ENCODE results near the gene TBX10. TPM values are rescaled to one million over a fixed set of nuclear protein-coding genes. Genes with fewer than 3 reads are reported as not detected.

TBX10 gene
- total RNA-seq, 1 donor from 2014 or later = not detected

DNA sequence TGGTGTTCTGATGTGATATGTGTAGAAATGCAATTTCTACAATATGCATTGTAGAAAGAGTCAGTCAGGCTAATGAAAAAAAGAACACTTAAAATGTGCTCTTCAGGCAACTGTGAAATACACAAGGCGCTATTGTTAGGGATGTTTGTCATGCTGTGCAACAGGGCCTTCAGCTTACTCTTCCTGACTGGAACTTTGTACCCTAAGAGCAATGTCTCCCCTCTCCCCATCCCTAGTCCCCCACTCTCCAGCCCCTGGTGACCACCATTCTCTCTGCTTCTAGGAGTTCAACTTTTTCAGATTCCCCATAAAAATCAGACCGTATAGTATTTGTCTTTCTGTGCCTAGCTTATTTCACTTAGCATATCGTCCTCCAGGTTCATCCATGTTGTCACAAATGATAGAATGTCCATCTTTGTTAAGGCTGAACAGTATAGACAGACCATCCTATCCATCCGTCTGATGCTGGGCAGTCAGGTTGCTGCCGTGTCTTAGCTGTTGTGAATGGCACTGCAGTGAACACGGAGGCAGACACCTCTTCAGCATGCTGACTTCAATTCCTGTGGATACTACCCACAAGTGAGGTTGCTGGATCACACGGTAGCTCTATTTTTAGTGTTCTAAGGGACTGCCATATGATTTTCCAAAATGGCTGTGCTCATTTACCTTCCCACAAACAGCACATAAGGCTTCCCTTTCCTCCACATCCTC is 22.2 kb downstream of the TBX10 start:
- no peak for DNase-seq (ENCODE audit: low read depth in 2 of 2)

DNA sequence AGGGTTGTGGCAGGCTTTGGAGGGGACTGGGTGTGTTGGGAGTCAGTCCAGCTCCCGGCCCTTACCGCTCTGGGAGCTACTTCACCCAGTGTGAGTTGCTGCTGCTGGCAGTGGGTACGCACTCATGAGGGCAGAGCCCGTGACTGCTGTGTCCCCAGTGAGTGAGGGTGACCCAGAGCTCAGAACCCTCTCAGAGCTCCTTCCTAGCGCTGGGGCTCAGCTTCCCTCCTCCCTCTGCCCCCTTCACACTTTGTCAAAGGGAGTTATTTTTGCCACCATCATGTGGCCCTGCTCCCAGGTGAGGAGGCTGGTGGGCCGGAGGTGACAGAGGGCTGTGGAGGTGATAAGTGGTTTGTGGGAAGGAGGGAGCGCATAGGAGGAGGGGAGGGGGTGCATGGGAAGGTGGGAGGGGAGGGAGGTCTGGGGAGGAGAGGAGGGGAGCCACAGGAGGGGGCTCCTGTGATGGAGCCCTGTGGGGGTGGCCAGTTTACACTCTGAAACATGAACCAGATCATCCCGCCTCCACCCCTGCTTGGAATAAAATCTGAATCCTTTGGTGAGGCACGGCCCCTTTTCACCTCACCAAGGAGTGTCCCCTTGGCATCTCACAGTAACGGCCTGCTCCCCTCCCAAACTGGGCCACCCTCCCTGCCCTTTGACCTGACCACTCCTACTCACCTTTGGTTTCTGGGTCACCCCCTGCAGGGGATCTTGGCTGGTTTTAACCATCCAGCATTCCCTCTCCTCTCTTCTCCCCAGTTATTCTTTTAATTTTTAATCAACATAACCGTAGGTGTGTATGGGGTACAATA is 22.9 kb downstream of the TBX10 start:
- no peak for DNase-seq (ENCODE audit: low read depth in 2 of 2)

DNA sequence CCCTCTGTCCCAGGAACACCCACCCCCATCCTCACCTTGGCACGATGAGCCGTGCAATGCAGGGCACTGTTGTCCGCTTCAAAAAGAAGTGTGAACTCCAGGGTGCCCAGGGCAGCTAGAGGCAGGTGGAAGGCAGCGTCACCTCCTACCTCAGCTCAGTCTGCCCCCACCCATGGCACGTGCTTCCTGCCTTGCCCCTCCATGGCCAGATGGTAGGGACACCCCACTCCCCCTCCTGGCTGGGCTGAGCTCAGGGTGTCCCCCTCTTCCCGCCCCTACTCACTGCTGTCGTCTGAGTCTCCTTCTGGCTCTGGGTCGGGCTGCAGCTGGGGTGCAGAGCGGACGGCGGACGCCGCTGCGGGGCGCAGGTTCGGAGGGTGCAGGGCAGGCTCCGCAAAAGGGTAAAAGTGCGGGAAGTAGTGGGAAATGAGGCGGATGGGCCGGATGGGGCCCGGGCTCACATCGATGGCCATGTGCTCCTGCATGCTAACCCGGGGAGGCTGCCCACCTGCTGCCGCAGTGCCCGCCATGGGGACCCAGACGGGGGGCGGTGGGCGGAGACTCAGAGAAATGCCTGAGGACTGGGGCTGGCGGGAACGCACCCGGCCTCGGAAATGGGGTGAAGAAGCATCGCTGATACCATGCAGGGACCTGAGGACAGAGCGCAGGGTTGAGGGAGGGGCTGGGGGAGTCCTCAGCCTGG is 23.7 kb downstream of the TBX10 start:
- no peak for DNase-seq (ENCODE audit: low read depth in 2 of 2)

DNA sequence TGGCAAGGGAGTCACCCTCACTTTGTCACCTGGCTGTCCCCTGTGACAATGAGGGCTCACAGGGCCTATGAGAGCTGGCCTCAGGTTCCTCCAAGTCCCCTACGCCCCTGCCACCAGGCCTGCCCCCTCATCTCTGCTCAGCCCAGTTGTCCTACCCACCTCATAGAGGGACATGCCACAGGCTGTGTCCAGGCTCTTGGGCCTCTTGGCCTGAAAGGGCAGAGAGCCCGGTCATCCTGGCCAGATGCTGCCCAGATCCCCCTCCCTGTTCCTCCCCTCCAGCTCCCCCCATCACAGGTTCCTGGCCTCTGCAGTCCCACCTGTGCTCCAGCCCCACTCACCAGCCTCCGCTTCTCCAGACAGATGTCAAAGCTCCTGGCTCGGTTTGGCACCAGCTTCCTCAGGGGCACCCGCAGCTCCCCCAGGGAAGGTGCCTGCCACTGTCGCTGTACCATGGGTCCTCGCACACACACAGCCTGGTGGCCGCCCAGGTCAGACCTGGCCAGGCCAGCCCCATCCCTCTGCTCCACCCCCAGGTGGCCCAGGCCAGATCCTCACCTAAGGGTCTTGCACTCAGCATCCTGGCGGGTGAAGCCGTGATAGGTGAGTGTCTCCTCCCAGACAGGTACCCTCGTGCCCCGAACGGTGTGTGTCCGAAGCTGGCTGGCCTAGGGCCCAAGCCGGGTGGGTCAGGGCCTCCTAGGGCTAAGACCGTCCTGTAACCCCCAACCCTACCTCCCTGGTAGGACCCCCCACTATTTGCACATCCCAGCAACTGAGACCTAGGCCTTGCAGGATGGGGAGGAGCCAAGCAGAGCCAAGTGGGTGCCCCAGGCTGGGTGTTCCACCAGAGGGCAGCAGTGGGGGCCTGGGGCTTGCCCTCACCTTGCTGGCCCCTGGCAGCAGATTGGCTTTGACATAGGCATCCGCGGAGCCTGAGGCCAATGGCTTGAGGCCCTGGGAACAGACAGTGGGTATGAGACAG is 24.5 kb downstream of the TBX10 start:
- no peak for DNase-seq (ENCODE audit: low read depth in 2 of 2)

DNA sequence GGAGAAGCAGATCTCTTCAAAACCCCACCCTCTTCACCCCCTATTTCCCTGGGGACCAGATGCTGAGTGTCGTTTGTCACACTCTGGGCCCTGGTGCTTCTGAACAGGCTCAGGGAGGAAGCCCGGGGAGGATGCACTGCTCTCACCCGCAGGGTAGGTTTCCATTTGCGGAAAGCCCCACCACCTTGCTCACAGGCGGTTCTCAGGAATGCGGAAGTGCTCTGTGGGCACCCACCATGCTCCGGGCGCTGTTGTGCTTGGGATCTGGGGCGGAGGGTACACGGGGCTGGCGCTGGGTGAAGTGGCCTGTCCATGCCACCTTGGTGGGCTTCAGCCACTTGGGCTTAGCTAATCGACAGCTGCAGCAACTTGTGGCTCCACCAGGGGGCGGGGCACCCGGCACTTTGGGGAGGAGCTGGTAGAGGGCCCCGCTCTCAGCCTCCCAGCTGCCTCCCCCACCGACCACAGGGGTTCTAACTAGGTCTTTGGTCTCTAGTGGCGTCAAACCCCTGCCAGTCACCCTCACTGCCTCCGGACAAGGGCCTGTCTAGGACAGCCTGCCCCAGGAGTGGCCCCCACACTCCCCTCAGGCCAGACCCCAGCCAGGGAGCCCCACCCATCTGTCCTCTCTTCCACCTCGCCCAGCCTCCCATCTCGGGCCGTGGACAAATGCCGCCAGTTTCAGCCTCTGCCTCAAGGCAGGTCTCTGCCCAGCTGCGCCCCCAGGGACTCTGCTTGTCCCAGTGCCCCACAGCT is 25.4 kb downstream of the TBX10 start:
- DNase-seq (ENCODE audit: low read depth in 2 of 2) = peak; percentile 35 to 65

DNA sequence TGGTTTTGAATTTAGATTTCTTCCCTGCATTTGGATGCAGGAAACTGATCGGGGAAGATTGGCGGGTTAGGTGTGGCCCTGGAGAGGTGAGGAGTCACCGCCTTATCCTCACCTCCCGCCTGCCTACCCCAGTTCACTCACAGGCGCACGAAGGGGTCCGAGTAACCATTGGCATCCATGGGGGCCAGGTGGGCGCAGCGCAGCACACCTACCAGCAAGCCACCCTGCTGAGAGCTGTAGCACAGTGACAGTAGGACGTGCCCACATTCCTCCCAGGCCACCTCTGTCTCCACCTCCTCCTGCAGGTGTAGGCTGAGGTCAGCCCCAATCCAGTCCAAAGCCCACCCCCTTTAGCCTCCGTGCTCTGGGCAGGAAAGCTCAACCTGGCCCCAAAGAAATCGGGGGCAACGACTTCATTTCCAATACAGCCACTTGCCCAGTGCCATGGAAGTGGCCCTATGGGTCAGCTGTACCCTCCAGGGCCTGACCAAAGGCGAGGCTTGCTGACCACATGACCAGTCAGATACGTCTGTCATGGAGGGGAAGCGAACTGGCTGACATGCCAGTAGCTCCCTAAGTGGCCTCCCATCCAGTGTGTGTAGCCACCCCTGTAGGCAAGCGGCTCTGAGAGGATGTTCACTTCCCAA is 26.1 kb downstream of the TBX10 start:
- no peak for DNase-seq (ENCODE audit: low read depth in 2 of 2)

DNA sequence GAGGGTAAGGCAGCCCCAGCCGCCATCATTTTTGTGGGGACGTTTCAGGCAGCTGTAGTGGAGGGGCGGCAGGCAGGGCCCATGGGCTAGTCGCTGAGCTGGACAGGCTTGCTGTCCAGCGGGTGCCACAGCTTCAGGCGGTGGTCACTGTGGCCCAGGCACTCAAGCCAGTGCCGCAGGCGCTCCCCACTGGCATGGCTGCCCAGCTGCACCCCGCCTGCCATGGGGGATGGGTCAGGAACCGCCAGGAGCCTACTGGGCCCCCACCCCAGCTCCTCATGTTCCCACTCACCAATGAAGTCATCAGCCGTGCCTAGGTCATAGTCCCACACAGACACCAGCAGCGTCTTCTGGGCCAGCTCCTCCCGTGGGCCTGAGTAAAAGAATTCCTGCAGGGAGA is 26.8 kb downstream of the TBX10 start:
- no peak for DNase-seq (ENCODE audit: low read depth in 2 of 2)

DNA sequence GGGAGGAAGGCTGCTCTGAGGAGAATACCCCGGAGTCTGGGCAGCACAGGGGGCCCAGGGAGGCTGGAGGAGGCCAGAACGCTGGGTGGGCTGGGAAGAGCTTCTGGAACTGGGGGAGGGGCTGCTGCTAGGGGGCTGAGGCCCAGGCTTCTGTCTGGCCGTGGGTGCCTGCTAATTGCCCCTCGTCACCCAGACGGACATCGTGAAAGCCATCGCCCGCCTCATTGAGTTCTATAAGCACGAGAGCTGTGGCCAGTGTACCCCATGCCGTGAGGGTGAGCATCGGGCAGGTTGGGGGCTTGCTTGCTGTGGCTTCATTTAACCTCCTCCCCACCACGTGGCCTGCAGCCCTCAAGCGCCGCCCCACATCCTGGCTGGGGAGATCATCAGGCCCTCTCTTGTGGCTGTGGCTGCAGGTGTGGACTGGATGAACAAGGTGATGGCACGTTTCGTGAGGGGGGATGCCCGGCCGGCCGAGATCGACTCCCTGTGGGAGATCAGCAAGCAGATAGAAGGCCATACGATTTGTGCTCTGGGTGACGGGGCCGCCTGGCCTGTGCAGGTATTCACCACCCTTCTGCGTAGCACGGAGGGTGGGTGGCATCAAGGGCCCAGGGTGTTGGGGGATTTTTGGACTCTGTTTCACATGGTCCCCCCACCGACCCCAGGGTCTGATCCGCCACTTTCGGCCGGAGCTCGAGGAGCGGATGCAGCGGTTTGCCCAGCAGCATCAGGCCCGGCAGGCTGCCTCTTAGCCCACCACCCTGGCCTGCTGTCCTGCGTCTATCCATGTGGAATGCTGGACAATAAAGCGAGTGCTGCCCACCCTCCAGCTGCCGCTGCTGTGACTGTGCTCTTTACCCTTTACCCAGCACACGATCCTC is 27.6 kb downstream of the TBX10 start:
- no peak for DNase-seq (ENCODE audit: low read depth in 2 of 2)

DNA sequence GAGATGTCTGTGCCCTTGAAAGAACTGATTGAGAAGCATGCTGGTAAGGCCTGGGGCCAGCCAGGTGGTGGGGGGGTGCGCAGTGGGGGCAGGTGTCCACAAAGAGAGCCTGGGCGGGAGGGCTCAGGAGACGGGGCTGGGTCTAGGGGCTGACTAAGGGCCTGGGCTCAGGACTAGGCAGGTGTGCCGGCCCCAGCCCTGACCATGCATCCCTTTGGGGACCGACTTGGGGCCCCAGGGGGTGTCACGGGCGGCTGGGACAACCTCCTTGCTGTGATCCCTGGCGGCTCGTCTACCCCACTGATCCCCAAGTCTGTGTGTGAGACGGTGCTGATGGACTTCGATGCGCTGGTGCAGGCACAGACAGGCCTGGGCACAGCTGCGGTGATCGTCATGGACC is 28.4 kb downstream of the TBX10 start:
- no peak for DNase-seq (ENCODE audit: low read depth in 2 of 2)

DNA sequence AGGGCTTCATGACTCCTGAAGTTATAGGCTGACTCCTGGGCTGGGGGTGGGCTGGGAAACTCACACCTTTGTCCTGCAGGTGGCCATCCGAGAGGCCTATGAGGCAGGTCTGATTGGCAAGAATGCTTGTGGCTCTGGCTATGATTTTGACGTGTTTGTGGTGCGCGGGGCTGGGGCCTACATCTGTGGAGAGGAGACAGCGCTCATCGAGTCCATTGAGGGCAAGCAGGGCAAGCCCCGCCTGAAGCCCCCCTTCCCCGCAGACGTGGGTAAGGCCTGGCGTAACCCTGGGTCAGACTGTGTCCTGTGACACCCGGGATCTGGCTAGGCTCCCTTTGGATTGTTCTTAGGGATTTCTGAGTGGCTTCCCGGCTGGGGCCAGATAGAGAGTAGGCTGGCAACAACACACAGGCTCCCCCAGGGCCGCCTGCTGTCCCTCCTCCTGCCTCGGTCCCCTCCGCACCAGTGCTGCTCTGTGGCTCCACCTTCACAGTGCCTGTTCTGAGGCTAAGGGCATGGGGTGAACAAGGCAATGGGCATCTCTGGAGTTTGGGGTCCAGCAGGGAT is 29.2 kb downstream of the TBX10 start:
- no peak for DNase-seq (ENCODE audit: low read depth in 2 of 2)

DNA sequence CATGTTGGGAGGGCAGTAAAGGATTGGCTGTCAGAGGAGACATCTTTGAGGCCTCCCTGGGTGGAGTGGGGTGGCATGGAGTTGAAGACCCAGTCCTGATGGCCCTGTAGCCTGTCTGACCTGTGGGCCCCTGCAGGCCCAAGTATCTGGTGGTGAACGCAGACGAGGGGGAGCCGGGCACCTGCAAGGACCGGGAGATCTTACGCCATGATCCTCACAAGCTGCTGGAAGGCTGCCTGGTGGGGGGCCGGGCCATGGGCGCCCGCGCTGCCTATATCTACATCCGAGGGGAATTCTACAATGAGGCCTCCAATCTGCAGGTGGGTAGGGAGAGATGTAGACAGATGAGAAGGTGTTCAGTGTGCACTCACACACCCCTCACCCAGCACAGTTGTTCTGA is 30.2 kb downstream of the TBX10 start:
- no peak for DNase-seq (ENCODE audit: low read depth in 2 of 2)

DNA sequence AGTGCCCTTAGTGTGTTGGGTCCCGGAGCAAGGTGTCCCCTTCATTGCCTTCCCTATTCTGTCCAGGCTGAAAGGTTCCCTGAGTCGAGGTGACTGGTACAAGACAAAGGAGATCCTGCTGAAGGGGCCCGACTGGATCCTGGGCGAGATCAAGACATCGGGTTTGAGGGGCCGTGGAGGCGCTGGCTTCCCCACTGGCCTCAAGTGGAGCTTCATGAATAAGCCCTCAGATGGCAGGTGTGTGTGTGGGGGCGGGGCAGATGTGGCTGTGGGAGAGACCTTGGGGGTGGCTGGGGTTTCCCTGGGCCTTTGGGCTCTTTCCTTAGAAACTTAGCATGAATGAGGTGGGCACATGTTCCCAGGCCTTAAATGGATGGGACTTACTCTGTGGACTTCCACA is 31.1 kb downstream of the TBX10 start:
- no peak for DNase-seq (ENCODE audit: low read depth in 2 of 2)

DNA sequence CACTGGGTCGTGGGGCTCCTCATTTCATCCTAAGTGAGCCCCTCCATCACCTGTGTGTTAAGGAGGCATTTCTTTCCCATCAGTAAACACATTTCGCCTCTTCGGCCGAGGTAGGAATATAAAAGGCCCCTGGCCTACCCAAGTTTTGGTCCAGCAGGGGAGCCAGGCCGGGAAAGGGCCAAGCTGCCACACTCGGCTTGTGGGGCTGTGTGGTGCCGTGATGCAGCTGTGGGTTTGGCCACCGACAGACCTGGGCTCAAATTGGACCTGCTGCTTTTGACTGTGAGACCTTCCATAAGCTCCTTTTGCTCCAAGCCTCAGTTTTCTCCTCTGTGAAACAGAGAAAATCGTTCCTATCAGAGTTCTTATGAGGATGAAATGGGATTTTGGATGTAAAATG is 32.1 kb downstream of the TBX10 start:
- DNase-seq (ENCODE audit: low read depth in 2 of 2) = no peak

DNA sequence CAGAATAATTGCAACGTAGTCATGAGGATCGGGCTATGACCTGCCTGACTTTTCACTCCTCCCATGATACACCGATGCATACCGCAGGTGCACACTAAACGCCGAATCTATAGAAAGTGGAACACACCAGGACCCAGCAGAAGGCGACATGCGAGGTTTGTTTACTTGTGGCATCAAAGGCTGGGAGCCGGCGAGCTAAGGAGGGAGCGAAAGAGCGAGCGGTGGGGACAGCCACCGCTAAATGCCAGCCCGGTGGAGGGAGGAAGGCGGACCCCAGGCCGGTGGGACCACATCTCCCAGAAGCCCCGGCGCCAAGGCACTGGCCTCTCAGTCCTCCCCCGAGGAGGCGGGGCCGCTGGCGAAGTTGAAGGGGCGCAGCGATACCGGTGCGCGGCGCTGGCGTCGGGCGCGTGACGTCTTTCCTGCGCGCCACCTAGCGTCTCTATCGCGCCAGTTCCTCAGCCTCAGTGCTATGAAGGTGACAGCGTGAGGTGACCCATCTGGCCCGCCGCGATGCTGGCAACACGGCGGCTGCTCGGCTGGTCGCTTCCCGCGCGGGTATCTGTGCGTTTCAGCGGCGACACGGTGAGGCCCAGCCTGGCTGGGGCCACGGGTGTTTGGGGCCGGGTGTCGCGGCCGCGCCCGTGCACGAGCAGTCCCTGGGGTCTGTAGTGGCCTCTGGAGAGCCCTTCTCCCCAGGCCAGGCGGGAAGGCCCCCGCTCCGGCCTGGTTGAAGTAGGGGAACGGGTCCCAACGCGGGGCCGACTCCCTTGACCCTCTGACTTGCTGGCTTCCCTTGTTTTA is 32.9 kb downstream of the TBX10 start, which contains the start of gene NDUFV1:
NDUFV1 (plus strand) TSS at position 445 of the 804 bp plus-strand sequence; CDS start at position 514, 69 bp downstream.
- DNase-seq (ENCODE audit: low read depth in 2 of 2) = peak; percentile 92 to 95

DNA sequence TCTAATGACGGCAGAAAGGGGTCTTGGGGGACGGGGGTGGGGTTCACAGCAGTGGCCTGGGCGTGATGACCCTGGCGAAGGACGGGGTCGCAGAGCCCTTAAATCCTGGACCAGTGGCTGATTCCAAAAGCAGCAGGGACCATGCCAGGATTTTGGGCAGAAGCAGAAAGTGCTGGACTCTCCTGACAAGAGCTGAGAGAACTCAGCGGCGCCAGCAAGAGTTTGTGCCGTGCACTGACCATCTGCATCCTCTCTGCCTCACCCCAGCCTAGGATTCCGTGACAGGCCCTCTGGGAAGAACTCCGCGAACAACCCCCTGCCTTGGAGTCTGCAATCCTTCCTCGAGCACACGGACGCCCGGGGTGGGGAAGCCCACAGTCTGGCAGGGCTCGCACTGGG is 33.5 kb downstream of the TBX10 start:
- DNase-seq (ENCODE audit: low read depth in 2 of 2) = no peak

DNA sequence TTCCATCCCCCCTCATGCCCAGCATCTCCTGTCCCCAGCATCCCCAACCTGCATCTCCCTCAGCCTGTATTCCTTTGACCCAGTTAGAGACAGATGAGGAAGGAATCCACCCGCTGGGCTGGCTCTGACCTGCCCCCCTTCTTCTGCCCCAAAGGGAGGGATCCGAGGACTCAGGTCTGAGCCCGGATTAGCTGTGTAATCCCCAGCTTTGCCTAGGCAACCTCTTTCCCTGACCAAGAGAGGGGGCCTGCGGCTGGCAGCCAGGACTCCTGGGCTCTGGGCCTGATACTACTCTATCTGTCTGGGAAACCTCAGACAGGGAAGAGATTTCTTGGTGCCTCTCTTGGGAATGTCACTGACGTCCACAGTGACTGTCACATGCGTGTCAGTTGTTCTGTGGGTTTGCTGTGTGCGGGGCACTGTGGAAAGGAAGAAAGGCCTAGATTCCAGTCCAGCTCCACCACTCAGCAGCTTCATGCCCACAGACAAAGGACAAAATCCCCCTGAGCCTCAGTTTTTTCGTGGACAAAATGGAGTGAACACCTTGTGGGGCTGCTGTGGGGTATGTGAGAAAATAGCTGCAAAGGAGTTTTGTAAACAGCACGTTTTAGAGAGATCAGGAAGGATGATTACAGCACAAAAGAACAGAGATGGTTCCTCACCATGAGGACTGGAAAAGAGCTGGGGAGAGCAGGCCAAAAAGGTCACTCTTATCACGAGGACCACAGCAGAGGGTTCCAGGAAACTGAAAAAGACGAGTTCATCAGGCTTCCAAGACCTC is 34.1 kb downstream of the TBX10 start:
- DNase-seq (ENCODE audit: low read depth in 2 of 2) = no peak

DNA sequence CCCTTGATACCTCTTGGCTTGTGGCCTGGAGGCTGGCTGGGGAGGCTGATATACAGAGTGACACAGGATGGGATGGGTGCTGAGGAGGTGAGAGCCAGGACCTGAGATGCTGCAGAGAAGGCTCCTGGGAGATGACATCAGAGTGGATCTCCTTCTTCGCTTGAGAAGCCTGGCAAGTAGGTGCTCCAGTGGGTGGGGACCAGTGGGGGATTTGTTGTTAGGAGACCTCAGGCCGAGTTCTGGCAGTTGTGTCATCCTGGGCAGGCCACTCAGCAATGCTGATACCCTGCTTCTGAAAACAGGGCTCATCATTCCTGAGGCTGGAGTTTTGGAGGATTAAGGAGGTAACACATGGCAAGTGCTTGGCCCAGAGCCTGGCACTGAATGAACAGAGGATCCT is 34.7 kb downstream of the TBX10 start:
- DNase-seq (ENCODE audit: low read depth in 2 of 2) = no peak

Measured in lung microvascular endothelial cell (primary cell).